Ishikawa (cell line): ENCODE data around the gene GDPD4.

Experiments
- CEBPB ChIP-seq: IDR thresholded peaks from 2 replicates; pipeline ENCODE4 v1.6.1; 2012
- CREB1 ChIP-seq: IDR thresholded peaks from 2 replicates; pipeline ENCODE4 v1.6.1; 2012; ENCODE audit warnings: low read depth
- EGR1 ChIP-seq: IDR thresholded peaks from 2 replicates; pipeline ENCODE4 v1.6.1; 2012
- EP300 ChIP-seq: IDR thresholded peaks from 2 replicates; pipeline ENCODE4 v1.6.1; 2012; ENCODE audit warnings: borderline replicate concordance
- FOXM1 ChIP-seq: IDR thresholded peaks from 2 replicates; pipeline ENCODE4 v1.6.1; 2012; ENCODE audit warnings: low read depth, borderline replicate concordance
- MAX ChIP-seq: IDR thresholded peaks from 2 replicates; pipeline ENCODE4 v1.6.1; 2012
- NFIC ChIP-seq: IDR thresholded peaks from 2 replicates; pipeline ENCODE4 v1.6.1; 2012
- RAD21 ChIP-seq: IDR thresholded peaks from 2 replicates; pipeline ENCODE4 v1.6.1; 2012; ENCODE audit warnings: low read depth
- REST ChIP-seq: IDR thresholded peaks from 2 replicates; pipeline ENCODE4 v1.6.1; 2012; ENCODE audit warnings: low read depth, mild to moderate bottlenecking
- TAF1 ChIP-seq: IDR thresholded peaks from 2 replicates; pipeline ENCODE4 v1.6.1; 2012; ENCODE audit warnings: low read depth, mild to moderate bottlenecking
- TEAD4 ChIP-seq: IDR thresholded peaks from 2 replicates; pipeline ENCODE4 v1.6.1; 2012
- USF1 ChIP-seq: IDR thresholded peaks from 2 replicates; pipeline ENCODE4 v1.6.1; 2012
- YY1 ChIP-seq: IDR thresholded peaks from 2 replicates; pipeline ENCODE4 v1.6.1; 2012; ENCODE audit warnings: low read depth
- ZBTB7A ChIP-seq: IDR thresholded peaks from 2 replicates; pipeline ENCODE4 v1.6.1; 2012; ENCODE audit warnings: low read depth

The GDPD4 gene

GRCh38 chr11:77204754-77205466 is 96.6 kb downstream of the GDPD4 start:
- TF ChIP-seq TEAD4 (no peak), ZBTB7A (no peak), REST (no peak), FOXM1 (no peak), EGR1 (no peak)

GRCh38 chr11:77203901-77204753 is 97.4 kb downstream of the GDPD4 start:
- TF ChIP-seq NFIC (no peak), REST (no peak), CEBPB (no peak), MAX (no peak), ZBTB7A (no peak), YY1 (no peak), FOXM1 (no peak)

DNA sequence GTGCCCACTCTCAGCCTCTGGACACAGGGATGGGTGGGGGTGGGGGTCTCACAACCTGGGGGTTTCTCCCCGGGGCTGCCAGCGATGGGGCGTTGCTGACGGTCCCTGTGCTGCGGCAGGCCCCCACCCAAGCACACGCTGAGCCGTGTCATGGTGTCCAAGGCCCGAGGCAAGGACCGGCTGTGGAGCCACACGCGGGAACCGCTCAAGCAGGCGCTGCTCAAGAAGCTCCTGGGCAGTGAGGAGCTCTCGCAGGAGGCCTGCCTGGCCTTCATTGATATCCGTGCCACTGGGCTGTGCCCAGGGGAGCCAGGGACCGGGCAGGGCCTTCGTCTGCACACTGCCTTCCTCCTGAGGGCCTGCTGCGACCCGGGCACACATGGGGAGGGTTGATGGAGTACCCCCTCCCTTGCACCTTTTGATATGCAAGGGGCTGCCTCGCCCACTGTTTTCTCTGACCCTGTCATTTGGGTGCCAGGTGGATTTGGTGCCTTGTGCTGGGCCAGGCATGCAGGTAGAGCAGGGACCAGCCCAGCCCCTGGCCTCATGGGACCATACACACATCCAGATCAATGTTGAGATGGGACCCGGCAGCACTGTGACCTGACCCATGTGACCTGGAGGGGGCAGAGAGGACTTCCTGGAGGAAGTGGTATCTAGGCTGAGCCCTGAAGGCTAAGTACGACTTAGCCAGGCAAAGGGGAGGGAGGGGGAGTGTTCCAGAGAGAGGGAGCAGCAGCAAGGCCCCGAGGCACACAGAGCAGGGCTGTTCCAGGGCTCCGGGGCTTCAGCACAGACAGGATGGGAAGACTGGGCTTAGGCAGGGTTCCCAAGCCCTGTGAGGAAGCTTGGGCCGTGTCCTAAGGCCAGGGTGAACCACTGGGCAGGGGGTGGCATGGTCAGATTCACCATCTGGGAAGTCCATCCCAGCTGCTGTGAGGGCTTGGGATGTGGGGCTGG is 98.3 kb downstream of the GDPD4 start:
- no peak for TF ChIP-seq TEAD4
- no peak for TF ChIP-seq RAD21

- TF ChIP-seq YY1 (no peak), TAF1 (no peak), NFIC (no peak), CREB1 (no peak), ZBTB7A (no peak), RAD21 (no peak), USF1 (no peak), EP300 (no peak), MAX (no peak), CEBPB (no peak), FOXM1 (no peak)
Measured at GRCh38 chr11:77201991-77202841, 99.3 kb downstream of the GDPD4 start.

- TF ChIP-seq MAX, result no peak
- no peak for TF ChIP-seq CEBPB
- TF ChIP-seq USF1, result no peak
- TF ChIP-seq YY1, result no peak
- no peak for TF ChIP-seq RAD21
- TF ChIP-seq FOXM1, result no peak
- TF ChIP-seq ZBTB7A, result no peak
- TF ChIP-seq NFIC, result no peak
- no peak for TF ChIP-seq REST
- TF ChIP-seq TEAD4, result no peak
- TF ChIP-seq EGR1, result no peak
Measured at GRCh38 chr11:77201370-77201769, 100.1 kb downstream of the GDPD4 start.
